ENCODE results near the gene RAET1G. TPM values are rescaled to one million over a fixed set of nuclear protein-coding genes. Genes with fewer than 3 reads are reported as not detected.

RAET1G gene
- total RNA-seq, 1 donor from 2014 or later, result 0.60 TPM

DNA sequence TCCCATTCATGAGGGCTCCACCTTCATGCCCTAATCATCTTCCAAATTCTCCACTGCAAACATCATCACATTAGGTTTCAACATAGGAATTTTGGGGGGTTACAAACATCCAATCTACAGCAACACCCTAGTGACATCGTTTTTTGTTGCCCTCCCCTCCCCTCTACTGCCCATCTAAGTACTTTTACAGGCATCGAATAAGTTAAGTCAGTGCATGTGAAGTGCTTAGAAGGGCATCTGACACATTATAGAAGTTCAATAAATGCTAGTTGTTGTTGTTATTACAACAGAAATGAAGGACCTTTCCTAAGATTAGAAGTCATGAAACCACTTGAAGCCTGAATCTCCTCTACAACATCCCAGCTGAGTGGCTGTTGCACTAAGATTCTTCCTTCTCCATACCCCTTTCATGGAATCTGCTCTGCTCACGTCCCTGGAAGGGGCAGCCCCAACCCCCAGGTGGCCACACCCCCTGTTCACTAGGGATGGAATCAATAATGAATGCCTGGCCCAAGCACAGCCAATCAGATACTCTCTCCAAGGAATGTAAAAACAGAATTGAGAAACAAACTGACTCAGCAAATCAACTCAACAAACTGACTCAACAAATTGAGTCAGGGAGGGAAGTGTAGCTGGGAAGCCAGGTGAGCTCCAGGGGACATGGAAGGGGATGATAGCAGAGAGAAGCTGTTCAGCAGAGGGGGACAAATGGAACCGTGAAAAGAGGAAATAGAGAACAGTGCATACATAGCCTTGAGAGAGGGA, 54.9 kb downstream of the RAET1G start:
- no peak for DNase-seq (ENCODE audit: low spot score)
- peaks cover 11% of the 10 kb centered on the region for H3K4me1 Mint-ChIP-seq (ENCODE audit: low read depth)
- no peak overlapping the region for H3K27ac Mint-ChIP-seq (ENCODE audit: unreplicated experiment)

More for the DNA sequence above, 54.9 kb downstream of the RAET1G start:
- TF ChIP-seq, protein P1, sequence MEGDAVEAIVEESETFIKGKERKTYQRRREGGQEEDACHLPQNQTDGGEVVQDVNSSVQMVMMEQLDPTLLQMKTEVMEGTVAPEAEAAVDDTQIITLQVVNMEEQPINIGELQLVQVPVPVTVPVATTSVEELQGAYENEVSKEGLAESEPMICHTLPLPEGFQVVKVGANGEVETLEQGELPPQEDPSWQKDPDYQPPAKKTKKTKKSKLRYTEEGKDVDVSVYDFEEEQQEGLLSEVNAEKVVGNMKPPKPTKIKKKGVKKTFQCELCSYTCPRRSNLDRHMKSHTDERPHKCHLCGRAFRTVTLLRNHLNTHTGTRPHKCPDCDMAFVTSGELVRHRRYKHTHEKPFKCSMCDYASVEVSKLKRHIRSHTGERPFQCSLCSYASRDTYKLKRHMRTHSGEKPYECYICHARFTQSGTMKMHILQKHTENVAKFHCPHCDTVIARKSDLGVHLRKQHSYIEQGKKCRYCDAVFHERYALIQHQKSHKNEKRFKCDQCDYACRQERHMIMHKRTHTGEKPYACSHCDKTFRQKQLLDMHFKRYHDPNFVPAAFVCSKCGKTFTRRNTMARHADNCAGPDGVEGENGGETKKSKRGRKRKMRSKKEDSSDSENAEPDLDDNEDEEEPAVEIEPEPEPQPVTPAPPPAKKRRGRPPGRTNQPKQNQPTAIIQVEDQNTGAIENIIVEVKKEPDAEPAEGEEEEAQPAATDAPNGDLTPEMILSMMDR (IDR thresholded peaks at IDR 0.05), result no peak
- Mint-ChIP-seq H3K9me3 (ENCODE audit: low read depth) (peaks cover 6% of the 10 kb centered on the region), H3K36me3 (ENCODE audit: low read depth) (no peaks in the 10 kb centered on the region), H3K27me3 (ENCODE audit: low read depth) (no peaks in the 10 kb centered on the region), H3K4me3 (ENCODE audit: unreplicated experiment) (no peak overlapping the region)

Other genes starting within 250 kb of the RAET1G start
- gene LATS1, start 205.0 kb downstream of the RAET1G start, total RNA-seq, result 32.3 to 34.6 TPM (median 34.6 TPM) in 3 replicates
- gene NUP43, start 176.6 kb downstream of the RAET1G start, total RNA-seq, result 28.1 to 41.8 TPM (median 33.9 TPM) in 3 replicates
- gene PCMT1, start 173.4 kb downstream of the RAET1G start, total RNA-seq, result 83.4 to 88.8 TPM (median 84.8 TPM) in 3 replicates
- gene LRP11, start 58.8 kb downstream of the RAET1G start, total RNA-seq, result 61.4 to 81.7 TPM (median 61.9 TPM) in 3 replicates
- not detected in 3 replicates for gene RAET1E, start 25.0 kb downstream of the RAET1G start, total RNA-seq
- 7.7 to 15.1 TPM (median 13.9 TPM) in 3 replicates for gene ULBP2, start 18.9 kb upstream of the RAET1G start, total RNA-seq
- gene ULBP1, start 40.8 kb upstream of the RAET1G start, total RNA-seq, result 2.8 to 29.8 TPM (median 29.8 TPM) in 3 replicates
- not detected in 3 replicates for gene RAET1L, start 102.4 kb upstream of the RAET1G start, total RNA-seq
- gene ULBP3, start 146.0 kb upstream of the RAET1G start, total RNA-seq, result 5.0 to 6.1 TPM (median 5.1 TPM) in 3 replicates
- gene PPP1R14C, start 219.9 kb upstream of the RAET1G start, total RNA-seq, result 1.5 to 3.4 TPM (median 3.3 TPM) in 3 replicates